Vagina (tissue), 2 donors: ENCODE results near the gene CAND2. TPM values are rescaled to one million over a fixed set of nuclear protein-coding genes. Genes with fewer than 3 reads are reported as not detected.
A peak's percentile ranks its signal among the peaks of the same experiment; 100 is the strongest.

Experiments used
- DNase-seq, 2 donors: peaks; one replicate each; pipeline ENCODE4 v3.0.0-alpha.2; 2017; ENCODE audit errors: extremely low spot score in 2 of 2
- H3K27ac ChIP-seq: fragments of 200-600 bp; sonication (generic); one replicate; pipeline ENCODE4 v1.5.1; 2019
- H3K27me3 ChIP-seq: fragments of 200-600 bp; sonication (generic); one replicate; pipeline ENCODE4 v1.5.1; 2019
- H3K36me3 ChIP-seq, 2 donors: fragments of 200-600 bp; sonication (generic); one replicate each; pipeline ENCODE4 v1.5.1; 2017 to 2019
- H3K4me1 ChIP-seq: fragments of 200-600 bp; sonication (generic); one replicate; pipeline ENCODE4 v1.5.1; 2019
- H3K4me3 ChIP-seq, 2 donors: fragments of 200-600 bp; sonication (generic); 1 replicate in 1 of 2; 2 replicates in 1 of 2; pipeline ENCODE4 v1.5.1; 2016 to 2019
- H3K9me3 ChIP-seq: fragments of 200-600 bp; sonication (generic); one replicate; pipeline ENCODE4 v1.5.1; 2019
- POLR2A ChIP-seq, 2 donors: fragments of 450-650 bp; IDR thresholded peaks; one replicate each; pipeline ENCODE4 v1.6.1; 2017; ENCODE audit warnings: antibody characterized with exemption in 2 of 2, mild to moderate bottlenecking in 2 of 2, moderate library complexity in 2 of 2
- POLR2AphosphoS5 ChIP-seq, 2 donors: sonication (generic); formaldehyde crosslinking; IDR thresholded peaks; one replicate each; pipeline ENCODE4 v1.9.0; 2017; ENCODE audit warnings: antibody characterized with exemption in 2 of 2, mild to moderate bottlenecking in 2 of 2, low read depth in 1 of 2; ENCODE audit not compliant: insufficient read depth in 1 of 2
- intact Hi-C: fragments of 100-400 bp; cut with DNase I; formaldehyde crosslinking; loops from one replicate; pipeline ENCODE4 v1.15.1; 2023
- total RNA-seq: library from RNA; depleted of rRNA; stranded (reverse); fragments of >200 nt; gene quantifications from one replicate; pipeline ENCODE4 v1.2.3, GENCODE V29; 2016
- TF ChIP-seq, protein P1 (sequence below), 3 experiments: fragments of 450-650 bp in 2 of 3; fragments of 200-600 bp in 1 of 3; sonication (generic) in 1 of 3; IDR thresholded peaks; one replicate each; pipeline ENCODE4 v1.5.1; 2017 to 2019; ENCODE audit warnings: antibody characterized with exemption in 3 of 3, mild to moderate bottlenecking in 2 of 3, moderate library complexity in 2 of 3

Gene CAND2
- total RNA-seq, 1 donor from 2014 or later, result 12.5 TPM

DNA sequence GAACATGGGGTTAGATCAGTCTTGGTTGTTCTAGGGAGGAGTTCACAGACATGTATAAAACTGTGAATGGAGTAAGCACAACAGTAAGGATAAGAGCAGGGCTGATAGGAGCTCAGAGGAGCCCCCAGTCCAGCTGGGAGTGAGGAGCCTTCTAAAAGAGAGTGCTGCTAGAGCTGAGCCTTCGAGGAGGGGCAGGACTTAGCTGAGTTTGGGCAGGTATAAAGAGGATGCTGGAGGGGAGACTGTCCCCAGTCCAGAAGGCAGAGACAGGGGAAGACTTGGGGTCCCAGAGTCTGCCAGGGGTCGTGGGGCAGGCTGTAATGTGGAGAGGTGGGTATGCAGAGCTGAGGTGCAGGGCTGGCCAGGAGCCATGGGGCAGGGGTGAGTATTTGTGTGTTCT lies 12.1 kb downstream of the CAND2 start:
- H3K36me3 ChIP-seq, result no peaks in the 10 kb centered on the region
- no peak for DNase-seq
- intact Hi-C loops, result no loop called here
- H3K9me3 ChIP-seq, result no peaks in the 10 kb centered on the region
- no peaks in the 10 kb centered on the region for H3K27me3 ChIP-seq
- no peak overlapping the region for H3K4me3 ChIP-seq
- TF ChIP-seq POLR2A (IDR thresholded peaks at IDR 0.05), result no peak
- H3K4me1 ChIP-seq, result peaks cover 18% of the 10 kb centered on the region
- no peak overlapping the region for H3K27ac ChIP-seq

DNA sequence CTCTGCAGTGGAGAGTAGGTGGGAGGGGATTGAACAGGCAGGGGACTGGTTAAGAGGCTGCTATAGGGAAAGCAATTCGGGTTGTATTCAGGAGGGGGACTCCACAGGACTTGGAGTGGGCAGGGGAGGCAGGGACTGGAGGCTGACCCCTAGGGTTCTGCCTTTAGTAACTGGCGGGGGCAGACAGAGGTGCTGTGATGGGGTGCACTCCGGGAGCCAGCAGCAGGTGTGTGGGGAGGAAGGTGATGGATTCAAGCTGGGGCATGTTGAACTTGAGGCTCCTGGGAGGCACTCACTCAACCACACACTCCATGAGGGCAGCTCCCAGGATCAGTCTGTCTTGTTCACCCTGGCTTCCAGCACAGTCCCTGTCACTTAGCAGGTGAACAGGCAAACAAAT lies 12.5 kb downstream of the CAND2 start:
- intact Hi-C loops, result no loop called here
- no peaks in the 10 kb centered on the region for H3K27me3 ChIP-seq
- no peak overlapping the region for H3K27ac ChIP-seq
- H3K36me3 ChIP-seq, result no peaks in the 10 kb centered on the region
- peaks cover 18% of the 10 kb centered on the region for H3K4me1 ChIP-seq
- no peak for TF ChIP-seq POLR2AphosphoS5 (IDR thresholded peaks at IDR 0.05; ENCODE audit: insufficient read depth in 1 of 2, low read depth in 1 of 2)
- TF ChIP-seq, protein P1, sequence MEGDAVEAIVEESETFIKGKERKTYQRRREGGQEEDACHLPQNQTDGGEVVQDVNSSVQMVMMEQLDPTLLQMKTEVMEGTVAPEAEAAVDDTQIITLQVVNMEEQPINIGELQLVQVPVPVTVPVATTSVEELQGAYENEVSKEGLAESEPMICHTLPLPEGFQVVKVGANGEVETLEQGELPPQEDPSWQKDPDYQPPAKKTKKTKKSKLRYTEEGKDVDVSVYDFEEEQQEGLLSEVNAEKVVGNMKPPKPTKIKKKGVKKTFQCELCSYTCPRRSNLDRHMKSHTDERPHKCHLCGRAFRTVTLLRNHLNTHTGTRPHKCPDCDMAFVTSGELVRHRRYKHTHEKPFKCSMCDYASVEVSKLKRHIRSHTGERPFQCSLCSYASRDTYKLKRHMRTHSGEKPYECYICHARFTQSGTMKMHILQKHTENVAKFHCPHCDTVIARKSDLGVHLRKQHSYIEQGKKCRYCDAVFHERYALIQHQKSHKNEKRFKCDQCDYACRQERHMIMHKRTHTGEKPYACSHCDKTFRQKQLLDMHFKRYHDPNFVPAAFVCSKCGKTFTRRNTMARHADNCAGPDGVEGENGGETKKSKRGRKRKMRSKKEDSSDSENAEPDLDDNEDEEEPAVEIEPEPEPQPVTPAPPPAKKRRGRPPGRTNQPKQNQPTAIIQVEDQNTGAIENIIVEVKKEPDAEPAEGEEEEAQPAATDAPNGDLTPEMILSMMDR (IDR thresholded peaks at IDR 0.05), result no peak
- TF ChIP-seq POLR2A (IDR thresholded peaks at IDR 0.05), result no peak
- DNase-seq, result peak in 1 of 2 donors; percentile 82
- H3K4me3 ChIP-seq, result no peak overlapping the region
- no peaks in the 10 kb centered on the region for H3K9me3 ChIP-seq

DNA sequence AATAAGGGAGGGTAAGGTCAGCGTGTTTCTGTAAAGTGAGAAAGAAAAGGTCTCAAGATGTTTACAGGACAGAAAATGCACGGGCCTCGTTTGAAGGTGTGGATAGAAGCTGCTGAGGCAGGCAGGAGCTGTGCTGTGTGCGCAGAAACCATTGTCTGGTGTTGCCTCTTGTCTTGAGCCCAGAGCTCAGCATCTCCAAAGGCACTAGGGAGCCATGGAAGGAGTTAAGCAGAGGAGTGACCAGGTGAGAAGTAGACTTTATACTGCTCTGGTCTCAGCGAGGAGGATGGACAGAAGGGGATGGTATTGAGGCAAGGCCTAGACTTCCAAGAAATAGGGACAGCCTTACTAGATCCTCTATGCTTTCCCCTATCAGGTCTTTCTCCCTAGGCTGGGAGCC lies 13.0 kb downstream of the CAND2 start:
- H3K4me1 ChIP-seq, result peaks cover 18% of the 10 kb centered on the region
- TF ChIP-seq POLR2AphosphoS5 (IDR thresholded peaks at IDR 0.05; ENCODE audit: insufficient read depth in 1 of 2, low read depth in 1 of 2) (no peak), POLR2A (IDR thresholded peaks at IDR 0.05) (no peak)
- TF ChIP-seq, protein P1 (IDR thresholded peaks at IDR 0.05), result no peak
- peak overlapping the region; percentile 57 to 88 for H3K4me3 ChIP-seq
- no peaks in the 10 kb centered on the region for H3K36me3 ChIP-seq
- no peaks in the 10 kb centered on the region for H3K27me3 ChIP-seq
- no peak for DNase-seq
- H3K9me3 ChIP-seq, result no peaks in the 10 kb centered on the region
- H3K27ac ChIP-seq, result peak overlapping the region; percentile 77
- intact Hi-C loops, result no loop called here

DNA sequence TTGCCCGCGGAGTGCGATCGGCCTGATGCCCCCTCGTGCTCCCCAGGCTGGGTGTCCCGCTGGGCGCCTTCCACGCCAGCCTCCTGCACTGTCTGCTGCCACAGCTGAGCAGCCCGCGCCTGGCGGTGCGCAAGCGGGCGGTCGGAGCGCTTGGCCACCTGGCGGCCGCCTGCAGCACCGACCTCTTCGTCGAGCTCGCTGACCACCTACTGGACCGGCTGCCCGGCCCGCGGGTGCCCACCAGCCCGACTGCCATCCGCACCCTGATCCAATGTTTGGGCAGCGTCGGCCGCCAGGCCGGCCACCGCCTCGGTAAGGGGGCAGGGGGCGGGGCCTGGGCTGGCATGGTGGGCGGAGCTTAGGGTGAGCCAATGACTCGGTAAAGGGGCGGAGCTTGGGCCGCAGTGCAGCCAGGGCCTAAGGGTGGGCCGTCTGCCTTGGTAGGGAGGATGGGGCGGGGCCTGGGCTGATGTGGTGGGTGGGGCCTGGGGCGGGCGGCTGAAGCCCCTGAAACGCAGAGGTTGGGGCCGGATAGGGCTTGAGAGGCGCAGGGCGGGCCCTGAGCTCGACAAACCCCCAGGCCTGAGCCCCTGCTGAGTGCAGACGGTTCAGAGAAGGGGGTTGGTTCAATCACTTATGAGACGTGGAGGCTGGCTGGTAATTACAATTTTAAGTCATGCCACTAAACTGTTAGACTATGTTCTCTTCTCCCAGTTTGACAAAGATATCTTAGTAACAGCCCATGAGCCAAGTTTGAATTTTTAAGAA lies 13.7 kb downstream of the CAND2 start:
- intact Hi-C loops, result no loop called here
- Histone ChIP-seq H3K36me3 (no peaks in the 10 kb centered on the region), H3K4me1 (peaks cover 18% of the 10 kb centered on the region), H3K27me3 (no peaks in the 10 kb centered on the region), H3K9me3 (no peaks in the 10 kb centered on the region), H3K4me3 (peak overlapping the region; percentile 57 to 88), H3K27ac (peak overlapping the region; percentile 77)
- DNase-seq, result no peak
- TF ChIP-seq POLR2AphosphoS5 (IDR thresholded peaks at IDR 0.05; ENCODE audit: insufficient read depth in 1 of 2, low read depth in 1 of 2) (peak; percentile 26 to 89), POLR2A (IDR thresholded peaks at IDR 0.05) (peak in 1 of 2 donors; percentile 30)
- TF ChIP-seq, protein P1 (IDR thresholded peaks at IDR 0.05), result peak in 2 of 3 experiments; percentile 37 to 84

DNA sequence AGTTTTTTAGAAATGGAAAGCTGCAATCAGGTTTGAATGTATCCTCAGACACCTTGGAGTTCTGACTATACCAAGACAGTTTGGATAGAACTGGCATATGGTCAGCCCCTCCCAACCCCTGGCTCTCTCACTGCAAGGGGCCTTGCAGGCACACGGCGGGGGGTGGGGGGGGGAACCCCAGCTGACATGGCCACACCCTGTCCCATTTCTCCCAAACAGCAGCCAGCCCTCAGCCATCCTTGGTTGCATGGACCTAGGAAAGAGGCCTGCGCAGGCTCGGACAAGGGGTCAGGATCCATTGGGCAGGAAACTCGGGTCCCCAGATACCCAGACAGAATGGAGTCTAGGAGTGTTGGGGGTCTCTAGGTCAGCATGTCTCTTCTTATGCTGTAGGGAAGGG lies 14.5 kb downstream of the CAND2 start:
- TF ChIP-seq POLR2A (IDR thresholded peaks at IDR 0.05) (no peak), POLR2AphosphoS5 (IDR thresholded peaks at IDR 0.05; ENCODE audit: insufficient read depth in 1 of 2, low read depth in 1 of 2) (no peak)
- TF ChIP-seq, protein P1 (IDR thresholded peaks at IDR 0.05), result no peak
- no peaks in the 10 kb centered on the region for H3K9me3 ChIP-seq
- no peaks in the 10 kb centered on the region for H3K27me3 ChIP-seq
- intact Hi-C loops, result no loop called here
- H3K4me3 ChIP-seq, result peak overlapping the region in 1 of 2 donors; percentile 57
- peaks cover 18% of the 10 kb centered on the region for H3K4me1 ChIP-seq
- no peak for DNase-seq
- H3K36me3 ChIP-seq, result no peaks in the 10 kb centered on the region
- peak overlapping the region; percentile 77 for H3K27ac ChIP-seq
